HL-60/S4 (cell line): ENCODE measurements around the gene ZNF195.
"Not testable (repeated sequence)": the region's sequence is repeated elsewhere in the genome, so short reads cannot be mapped to it uniquely, and the experiment has no call there.

Source experiments
- in situ Hi-C: fragments of 300-500 bp; cut with MboI; formaldehyde crosslinking; loops from 2 replicates; pipeline ENCODE4 v1.14.3; 2022; ENCODE audit warnings: low sequenced_read_pairs

The ZNF195 gene

DNA sequence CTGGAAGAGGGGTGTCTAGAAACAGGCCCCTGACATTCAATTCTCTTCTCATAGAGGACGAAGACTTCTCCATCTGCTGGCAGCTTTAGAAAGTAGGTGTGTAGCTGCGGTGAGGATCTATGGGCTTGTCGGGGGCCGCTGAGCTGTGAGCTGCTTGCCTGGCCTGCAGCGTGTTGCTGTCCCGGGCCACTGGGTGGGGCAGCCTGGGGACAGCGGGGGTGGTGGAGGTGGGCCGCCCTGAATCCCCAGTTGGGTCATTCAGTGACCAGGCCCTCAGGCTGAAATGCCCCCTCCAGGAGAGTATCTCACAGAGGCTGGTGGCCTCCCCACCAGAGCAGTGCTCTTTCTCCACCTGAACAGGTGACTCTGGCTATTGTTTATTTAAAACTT lies 23.9 kb upstream of the ZNF195 start:
- in situ Hi-C loops, result not testable (repeated sequence)

DNA sequence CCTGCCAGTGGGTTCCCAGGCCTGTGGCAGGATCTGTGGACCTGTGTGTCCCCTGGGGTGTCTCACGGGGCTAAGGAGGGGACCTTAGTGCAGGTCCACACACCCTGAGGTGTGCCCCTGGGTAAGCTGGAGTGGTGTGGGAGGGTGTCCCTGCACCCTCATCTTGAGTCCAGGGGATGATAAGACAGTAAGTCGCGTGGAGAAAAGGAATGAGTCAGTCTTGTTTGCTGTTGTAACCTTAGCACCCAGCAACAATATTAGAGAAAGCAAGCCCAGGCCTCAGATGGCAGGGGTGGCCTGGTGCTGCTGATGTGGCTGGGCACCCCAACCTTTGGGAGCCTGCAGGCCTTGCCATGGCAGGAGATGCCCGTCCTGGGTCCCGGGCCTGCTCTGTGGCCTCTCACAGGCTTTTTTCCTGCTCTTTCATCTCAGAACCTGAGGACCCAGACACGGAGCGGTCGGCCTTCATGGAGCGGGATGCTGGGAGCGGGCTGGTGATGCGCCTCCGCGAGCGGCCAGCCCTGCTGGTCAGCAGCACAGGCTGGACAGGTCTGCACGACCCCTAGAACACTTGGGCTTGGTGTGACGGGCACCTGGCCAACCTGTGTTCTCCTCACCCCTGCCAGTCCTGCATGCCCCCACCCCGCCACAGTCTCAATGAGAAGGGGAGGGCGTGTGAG lies 23.4 kb upstream of the ZNF195 start:
- in situ Hi-C loops, result not testable (repeated sequence)

- in situ Hi-C loops, result not testable (repeated sequence)
These were observed 22.1 kb upstream of the ZNF195 start for GRCh38 chr11:3401052-3401451.

- in situ Hi-C loops, result not testable (repeated sequence)
These were observed 19.6 kb upstream of the ZNF195 start for GRCh38 chr11:3398509-3398908.

- in situ Hi-C loops, result not testable (repeated sequence)
These were observed 19.2 kb upstream of the ZNF195 start for GRCh38 chr11:3398106-3398505.

DNA sequence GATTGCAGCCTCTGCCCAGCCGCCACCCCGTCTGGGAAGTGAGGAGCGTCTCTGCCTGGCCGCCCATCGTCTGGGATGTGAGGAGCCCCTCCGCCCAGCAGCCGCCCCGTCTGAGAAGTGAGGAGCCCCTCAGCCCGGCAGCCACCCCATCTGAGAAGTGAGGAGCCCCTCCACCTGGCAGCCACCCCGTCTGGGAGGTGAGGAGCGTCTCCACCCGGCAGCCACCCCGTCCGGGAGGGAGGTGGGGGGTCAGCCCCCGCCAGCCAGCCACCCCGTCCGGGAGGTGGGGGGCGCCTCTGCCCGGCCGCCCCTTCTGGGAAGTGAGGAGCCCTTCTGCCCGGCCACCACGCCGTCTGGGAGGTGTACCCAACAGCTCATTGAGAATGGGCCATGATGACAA lies 18.3 kb upstream of the ZNF195 start:
- in situ Hi-C loops, result not testable (repeated sequence)

- in situ Hi-C loops, result not testable (repeated sequence)
These were observed 16.5 kb upstream of the ZNF195 start for GRCh38 chr11:3395468-3395867.

GRCh38 chr11:3394956-3395355 lies 16.0 kb upstream of the ZNF195 start:
- in situ Hi-C loops, result not testable (repeated sequence)

GRCh38 chr11:3393450-3393849 lies 14.5 kb upstream of the ZNF195 start:
- in situ Hi-C loops, result not testable (repeated sequence)

- in situ Hi-C loops, result no loop called here
These were observed 3.8 kb upstream of the ZNF195 start for GRCh38 chr11:3382613-3383285.

DNA sequence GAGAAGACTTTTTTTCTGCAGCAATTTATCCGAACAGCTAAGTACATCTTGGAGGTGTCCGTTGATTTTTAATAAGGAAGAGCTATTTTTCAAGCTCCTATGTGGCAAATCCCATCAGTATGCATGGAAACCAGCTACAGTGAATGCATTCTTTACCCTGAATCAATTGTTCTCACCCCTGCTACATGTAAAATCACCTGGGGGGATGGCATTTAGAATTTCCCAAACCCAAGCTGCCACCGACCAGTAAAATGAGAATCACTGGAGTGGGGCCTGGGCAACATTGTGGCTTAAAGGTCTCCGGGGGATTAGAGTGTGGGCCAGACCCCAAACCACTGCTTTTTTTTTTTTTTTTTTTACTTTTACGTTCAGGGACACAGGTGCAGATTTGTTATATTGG lies 2.8 kb upstream of the ZNF195 start:
- in situ Hi-C loops, result no loop called here

DNA sequence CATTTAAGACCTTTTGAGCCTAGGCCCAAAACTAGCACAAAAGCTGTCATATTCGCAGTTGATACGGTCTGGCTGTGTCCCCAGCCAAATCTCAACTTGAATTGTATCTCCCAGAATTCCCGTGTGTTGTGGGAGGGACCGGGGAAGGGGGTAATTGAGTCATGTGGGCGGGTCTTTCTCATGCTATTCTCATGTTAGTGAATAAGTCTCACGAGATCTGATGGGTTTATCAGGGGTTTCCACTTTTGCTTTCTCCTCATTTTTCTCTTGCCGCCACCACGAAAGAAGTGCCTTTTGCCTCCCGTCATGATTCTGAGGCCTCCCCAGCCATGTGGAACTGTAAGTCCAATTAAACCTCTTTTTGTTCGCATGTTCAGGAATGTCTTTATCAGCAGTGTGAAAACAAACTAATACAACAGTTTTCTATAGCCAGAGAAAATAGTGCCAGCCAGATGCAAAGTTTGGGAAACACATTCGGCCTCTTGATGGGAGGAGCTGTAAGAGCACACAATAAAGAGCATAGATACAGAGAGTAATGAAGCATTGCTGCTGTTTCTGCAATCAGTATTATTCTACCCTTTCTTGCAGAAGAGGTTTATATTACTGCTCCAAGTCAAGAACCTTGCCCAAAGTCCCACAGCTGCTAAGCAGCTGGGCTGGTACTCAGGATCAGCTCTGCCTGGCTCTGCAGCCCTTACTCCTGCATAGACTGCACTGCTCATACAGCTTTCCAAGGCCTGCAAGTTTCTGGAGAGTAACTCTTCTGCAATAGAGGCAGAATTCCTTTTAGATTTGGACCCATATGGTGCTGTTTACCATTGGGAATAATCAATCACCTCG lies 2.0 kb upstream of the ZNF195 start:
- in situ Hi-C loops, result no loop called here

DNA sequence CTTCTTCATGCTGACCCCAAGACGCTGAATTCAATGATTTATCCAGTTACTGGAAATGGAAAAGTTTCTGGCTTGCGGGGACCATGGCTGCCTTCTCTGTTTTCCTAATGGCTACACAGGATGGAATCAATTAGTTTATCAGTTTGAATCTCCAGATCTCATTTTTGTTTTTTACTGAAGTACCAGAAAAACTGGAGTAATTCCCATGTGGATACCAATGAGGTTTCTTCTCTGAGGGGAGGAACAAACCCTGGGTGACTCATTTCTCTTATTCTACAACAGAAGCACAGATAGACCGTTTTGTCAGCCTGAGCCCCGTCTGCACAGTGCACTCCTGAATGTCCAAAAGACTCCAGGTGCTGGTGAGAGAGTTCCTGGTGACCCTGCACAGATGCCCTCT lies 3.4 kb downstream of the ZNF195 start:
- in situ Hi-C loops, result no loop called here

DNA sequence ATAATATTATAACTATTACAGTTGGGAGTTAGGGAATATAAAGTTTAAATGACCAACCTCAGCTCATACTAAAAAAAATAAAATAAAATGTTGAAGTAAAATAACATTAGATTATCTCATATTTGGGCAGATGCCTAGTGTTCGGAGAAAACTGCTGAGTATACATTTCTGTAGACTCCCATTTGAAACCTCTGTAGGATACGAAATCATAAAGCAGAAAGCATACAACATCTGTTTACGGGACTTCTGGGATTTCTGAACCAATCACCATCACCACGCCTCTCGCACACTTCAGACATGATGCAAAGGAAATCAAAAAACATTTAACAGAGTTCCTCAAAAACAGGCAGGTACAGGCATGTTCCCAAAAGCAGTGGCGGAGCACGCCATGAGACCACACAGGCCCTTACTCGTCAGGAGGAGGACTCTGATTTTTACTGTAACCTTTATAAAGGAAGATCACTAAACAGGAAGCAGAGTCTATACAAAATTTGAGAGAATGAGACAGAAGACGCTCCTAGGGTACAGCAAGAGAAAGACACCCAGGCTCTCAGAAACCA lies 8.6 kb downstream of the ZNF195 start:
- in situ Hi-C loops, result no loop called here

DNA sequence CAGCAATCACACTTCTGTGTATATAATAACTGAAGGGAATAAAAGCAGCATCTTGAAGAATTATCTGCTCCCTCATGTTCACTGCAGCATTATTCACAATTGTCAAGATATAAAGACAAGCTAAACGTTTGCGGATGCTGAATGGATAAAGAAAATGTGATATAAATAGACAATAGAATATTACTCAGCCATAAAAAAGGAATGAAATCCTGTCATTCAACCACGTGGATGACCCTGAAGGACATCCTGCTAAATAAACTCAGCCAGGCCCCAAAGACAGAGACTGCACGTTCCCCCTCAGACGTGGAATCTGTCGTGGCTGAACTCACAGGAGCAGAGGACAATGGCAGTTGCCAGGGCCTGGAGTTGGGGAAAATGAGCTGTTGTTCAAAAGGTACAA lies 9.6 kb downstream of the ZNF195 start:
- in situ Hi-C loops, result no loop called here

DNA sequence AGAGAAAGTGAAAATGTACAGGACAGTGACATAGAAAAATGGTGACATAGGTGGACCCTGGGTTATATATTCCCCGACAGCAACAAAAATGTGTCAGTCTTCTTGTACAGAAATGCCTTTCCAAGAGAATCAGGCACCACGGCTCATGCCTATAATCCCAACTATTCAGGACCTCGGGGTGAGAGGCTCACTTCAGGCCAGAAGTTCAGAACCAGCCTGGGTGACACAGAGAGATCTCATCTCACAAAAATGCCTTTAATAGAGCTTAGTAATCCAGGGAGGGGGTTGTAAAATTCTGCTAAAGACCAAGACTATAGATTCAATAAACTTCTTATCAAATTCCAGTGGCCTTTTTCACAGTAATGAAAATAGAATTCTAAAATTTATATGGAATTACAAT lies 10.7 kb downstream of the ZNF195 start:
- in situ Hi-C loops, result no loop called here

DNA sequence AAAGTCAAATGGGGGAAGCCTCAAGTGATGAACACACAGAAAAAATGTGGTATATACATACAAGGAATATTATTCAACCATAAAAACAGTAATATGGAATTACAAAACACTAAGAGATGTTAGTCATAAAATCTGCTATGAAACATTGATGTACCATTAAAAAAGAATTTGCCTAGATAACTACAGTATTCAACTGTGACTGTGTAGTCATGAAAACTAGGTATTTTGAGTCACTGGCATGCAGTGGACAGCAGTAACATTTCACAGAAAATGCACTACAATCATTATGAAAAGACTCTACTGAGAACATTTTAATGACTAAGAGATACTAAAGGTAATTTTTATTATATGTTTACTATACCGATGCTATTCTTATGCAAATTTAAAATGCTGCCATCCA lies 11.7 kb downstream of the ZNF195 start:
- in situ Hi-C loops, result no loop called here

DNA sequence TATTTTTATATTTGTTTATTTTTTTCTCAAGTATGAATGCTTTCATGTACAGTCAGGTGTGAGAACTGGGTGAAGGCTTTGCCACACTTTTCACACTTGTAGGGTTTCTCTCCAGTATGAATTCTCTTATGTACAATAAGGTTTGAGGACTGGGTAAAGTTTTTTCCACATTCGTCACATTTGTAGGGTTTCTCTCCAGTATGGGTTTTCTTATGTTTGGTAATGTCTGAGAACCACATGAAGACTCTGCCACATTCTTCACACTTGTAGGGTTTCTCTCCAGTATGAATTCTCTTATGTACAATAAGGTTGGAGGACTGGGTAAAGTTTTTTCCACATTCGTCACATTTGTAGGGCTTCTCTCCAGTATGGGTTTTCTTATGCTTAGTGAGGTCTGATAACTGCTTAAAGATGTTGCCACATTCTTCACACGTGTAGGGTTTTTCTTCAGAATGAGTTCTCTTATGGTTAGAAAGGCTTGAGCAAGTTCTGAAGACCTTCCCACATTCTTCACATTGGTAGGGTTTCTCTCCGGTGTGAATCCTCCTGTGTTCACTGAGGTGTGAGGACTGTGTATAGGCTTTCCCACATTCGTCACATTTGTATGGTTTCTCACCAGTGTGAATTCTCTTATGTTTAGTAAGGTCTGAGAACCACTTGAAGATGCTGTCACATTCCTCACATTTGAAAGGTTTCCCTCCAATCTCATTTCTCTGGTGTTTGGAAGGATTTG lies 19.7 kb downstream of the ZNF195 start:
- in situ Hi-C loops, result no loop called here

DNA sequence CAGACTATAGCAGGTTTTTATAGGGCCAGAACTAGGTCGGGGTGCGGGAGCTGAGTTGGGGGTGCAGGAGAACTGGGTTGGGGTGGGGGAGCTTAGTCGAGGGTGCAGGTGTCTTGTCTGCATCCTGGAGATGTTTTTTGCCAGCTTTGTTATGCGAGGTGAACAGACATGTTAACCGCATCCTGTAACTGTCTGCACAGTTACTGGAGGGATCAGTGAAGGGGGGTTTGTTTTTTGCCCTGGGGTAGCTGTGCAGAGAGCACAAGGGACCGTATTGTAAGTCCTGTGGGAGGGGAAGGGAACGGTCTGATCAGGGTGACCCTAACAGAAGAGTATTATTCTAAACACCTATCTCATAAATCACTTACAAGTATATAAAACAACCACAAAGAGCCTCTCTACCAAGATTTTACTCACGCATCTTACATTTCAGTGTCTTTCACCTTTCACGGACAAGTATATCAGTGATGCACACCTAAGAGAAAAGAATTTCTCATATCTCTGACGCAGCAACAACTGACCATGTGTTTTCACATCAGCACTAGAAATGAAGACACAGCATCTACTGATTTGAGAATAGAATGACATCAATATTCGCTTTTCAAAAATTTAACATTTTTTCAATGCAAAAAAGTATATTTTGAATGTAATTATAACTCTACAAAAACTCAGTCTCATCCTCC lies 20.8 kb downstream of the ZNF195 start:
- in situ Hi-C loops, result no loop called here

DNA sequence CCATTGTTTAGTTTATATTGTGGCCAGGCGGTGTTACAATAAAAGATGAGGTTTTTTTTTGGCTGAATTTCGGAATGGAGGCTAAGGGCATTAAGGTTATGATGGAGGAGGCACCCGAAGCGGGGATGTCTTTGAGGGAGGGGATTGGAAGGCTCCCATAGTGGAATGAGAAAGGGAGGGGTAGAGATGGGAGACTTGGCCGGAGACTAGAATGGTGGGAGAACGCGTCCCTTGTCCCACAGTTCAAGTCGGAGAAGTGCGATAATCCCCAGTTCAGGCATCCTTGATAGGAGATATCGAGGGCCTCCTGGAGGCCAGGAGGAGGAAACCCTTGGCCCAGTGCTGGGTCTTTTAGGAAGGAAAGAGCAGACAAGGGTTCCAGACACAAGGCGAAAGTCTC lies 21.6 kb downstream of the ZNF195 start:
- in situ Hi-C loops, result no loop called here
